HG03039 (cell line): ENCODE measurements around the gene CREBRF.
"Not testable (repeated sequence)": the region's sequence is repeated elsewhere in the genome, so short reads cannot be mapped to it uniquely, and the experiment has no call there.

Experiments used
- ATAC-seq: cut with Tn5 transposase; IDR thresholded peaks from one replicate; pipeline ENCODE4 v1.9.1; 2021; ENCODE audit warnings: mild to moderate bottlenecking, moderate library complexity; ENCODE audit not compliant: unreplicated experiment

The CREBRF gene

GRCh38 chr5:173075970-173076369 lies 19.8 kb downstream of the CREBRF start:
- no peak for ATAC-seq

GRCh38 chr5:173076471-173076870 lies 20.3 kb downstream of the CREBRF start:
- not testable (repeated sequence) for ATAC-seq

GRCh38 chr5:173078878-173079277 lies 22.7 kb downstream of the CREBRF start:
- ATAC-seq: no peak

DNA sequence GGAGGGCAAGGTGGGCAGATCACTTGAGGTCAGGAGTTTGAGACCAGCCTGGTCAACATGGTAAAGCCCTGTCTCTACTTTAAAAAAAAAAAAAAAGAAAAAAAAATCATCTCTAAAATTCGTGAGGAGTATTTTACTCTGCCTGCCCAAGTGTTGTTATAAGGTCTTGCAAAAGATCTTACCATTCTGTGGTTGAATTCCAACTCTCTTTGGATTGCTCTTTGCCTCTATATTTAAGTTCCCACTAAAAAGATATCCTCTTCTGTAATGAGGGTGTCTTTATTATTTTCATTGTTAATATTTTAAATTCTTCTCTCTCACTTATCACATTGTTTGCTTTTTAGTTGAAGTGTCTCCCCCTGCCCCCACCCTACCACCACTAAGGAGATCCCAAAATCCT lies 33.4 kb downstream of the CREBRF start:
- no peak for ATAC-seq

DNA sequence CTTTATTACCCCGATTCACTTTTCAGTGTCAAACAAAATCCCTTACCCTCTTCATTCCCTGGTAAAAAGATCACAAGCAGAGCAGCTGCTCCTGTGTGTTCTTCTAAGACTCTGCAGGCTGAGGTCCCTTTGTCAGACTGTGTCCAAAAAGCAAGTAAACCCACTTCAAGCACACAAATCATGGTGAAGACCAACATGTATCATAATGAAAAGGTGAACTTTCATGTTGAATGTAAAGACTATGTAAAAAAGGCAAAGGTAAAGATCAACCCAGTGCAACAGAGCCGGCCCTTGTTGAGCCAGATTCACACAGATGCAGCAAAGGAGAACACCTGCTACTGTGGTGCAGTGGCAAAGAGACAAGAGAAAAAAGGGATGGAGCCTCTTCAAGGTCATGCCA lies 34.5 kb downstream of the CREBRF start:
- ATAC-seq: no peak

- ATAC-seq: no peak
Measured at GRCh38 chr5:173091981-173092380, 35.8 kb downstream of the CREBRF start.

- ATAC-seq: no peak
Measured at GRCh38 chr5:173093606-173094005, 37.5 kb downstream of the CREBRF start.

- no peak for ATAC-seq
Measured at GRCh38 chr5:173094012-173094661, 38.0 kb downstream of the CREBRF start.

GRCh38 chr5:173098787-173099186 lies 42.6 kb downstream of the CREBRF start:
- no peak for ATAC-seq

GRCh38 chr5:173099461-173099860 lies 43.3 kb downstream of the CREBRF start:
- ATAC-seq: no peak

- no peak for ATAC-seq
Measured at GRCh38 chr5:173101245-173101644, 45.1 kb downstream of the CREBRF start.

DNA sequence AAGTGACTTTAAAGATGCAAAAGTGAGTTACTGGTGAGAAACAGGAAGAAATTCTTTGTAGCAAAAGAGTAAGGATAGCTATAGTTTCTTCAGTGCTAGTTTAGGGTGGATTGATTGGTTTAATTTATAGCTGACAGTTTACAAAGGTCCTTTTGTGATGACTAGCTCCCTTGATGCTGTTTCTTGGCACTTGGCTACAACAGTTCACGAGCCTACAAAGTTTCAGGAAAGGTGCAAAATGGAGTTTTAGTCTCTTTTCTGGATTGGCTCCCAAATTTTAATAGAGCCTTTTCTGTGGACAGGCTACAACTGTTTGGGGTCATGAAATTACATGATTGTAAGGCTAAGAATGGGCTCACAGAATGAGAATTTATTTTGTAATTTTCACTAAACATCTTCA lies 47.3 kb downstream of the CREBRF start:
- ATAC-seq: no peak

- no peak for ATAC-seq
Measured at GRCh38 chr5:173108914-173109313, 52.8 kb downstream of the CREBRF start.

DNA sequence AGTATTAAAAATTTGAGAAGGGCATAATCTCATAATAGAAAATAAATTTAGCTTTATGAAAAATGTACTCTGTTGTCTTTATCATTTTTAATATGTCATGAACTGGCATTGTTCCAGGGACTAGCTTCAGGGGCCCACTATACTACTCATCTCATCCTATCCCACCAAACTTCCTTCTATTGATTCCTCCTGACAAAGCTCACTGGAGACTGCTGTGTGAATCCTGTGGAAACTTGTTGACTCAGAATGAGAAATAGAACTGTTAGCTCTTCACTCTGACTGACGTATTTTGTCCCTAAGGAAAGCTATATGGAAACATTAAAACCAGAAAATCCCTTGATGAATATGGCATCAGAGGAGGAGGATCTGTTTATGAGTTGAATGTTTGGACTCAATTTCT lies 58.4 kb downstream of the CREBRF start:
- ATAC-seq: no peak

DNA sequence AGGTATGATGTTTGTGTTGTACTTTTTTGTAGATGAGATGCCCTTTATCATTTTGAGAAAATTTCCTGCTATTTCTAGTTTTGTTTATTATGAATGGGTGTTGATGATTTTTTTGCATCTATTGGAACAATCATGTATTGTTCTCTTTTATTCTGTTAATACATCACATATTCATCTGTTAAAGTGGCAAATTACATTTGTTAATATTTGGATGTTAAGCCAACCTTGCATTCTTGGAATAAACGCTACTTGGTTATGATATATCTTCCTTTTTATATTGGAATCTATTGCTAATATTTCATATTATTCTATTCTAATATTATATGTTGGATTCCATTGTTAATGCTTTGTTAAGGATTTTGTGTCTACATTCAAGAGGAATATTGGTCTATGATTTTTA lies 63.6 kb downstream of the CREBRF start:
- no peak for ATAC-seq

DNA sequence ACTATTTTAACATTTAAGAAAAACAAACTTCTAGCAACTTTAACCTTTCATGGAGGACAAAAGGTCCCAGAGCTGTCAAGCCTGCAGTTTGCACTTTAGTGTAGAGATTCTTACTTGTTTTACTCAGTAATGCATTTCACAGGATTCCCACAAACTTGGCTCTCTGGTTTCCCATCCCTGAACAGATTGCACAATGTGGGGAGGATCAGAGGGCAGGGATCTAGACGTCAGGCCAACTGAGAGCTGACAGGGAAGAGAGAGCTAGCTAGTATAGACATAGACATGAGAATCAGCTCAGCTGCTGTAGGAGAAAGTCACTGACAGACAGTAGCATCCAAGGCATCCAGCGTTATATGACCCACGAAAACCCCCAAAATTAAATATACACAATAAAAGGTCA lies 67.3 kb downstream of the CREBRF start:
- no peak for ATAC-seq

DNA sequence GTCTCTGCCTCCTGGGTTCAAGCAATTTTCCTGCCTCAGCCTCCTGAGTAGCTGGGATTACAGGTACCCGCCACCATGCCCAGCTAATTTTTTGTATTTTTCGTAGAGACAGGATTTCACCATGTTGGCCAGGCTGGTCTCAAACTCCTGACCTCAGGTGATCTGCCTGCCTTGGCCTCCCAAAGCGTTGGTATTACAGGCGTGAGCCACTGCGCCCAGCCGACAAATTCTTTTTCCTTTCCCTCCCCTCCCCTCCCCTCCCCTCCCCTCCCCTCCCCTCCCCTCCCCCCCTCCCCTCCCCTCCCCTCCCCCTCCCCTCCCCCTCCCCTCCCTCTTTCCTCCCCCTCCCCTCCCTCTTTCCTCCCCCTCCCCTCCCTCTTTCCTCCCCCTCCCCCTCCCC lies 76.0 kb downstream of the CREBRF start:
- not testable (repeated sequence) for ATAC-seq

GRCh38 chr5:173138707-173139106 lies 82.6 kb downstream of the CREBRF start:
- ATAC-seq: no peak

GRCh38 chr5:173139631-173140030 lies 83.5 kb downstream of the CREBRF start:
- no peak for ATAC-seq

GRCh38 chr5:173140769-173141168 lies 84.6 kb downstream of the CREBRF start:
- no peak for ATAC-seq

DNA sequence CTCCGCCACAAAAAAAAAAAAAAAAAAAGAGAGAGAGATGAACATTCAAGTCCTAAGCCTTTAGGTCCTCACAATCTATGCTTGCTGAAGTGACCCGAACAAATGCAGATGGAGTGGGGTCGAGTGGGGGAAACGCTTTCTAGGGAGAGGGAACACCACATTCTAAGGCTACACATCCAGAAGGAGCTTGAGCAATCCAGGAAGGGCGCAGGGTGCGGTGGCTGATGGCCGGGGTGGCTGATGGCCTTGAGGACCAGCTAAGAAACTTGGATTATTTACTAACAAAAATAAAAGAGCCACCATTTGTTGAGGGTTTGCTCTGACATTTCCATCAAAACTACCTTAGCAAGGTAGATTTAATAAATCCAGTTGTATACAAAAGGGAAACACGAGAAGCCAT lies 87.4 kb downstream of the CREBRF start:
- ATAC-seq: no peak

DNA sequence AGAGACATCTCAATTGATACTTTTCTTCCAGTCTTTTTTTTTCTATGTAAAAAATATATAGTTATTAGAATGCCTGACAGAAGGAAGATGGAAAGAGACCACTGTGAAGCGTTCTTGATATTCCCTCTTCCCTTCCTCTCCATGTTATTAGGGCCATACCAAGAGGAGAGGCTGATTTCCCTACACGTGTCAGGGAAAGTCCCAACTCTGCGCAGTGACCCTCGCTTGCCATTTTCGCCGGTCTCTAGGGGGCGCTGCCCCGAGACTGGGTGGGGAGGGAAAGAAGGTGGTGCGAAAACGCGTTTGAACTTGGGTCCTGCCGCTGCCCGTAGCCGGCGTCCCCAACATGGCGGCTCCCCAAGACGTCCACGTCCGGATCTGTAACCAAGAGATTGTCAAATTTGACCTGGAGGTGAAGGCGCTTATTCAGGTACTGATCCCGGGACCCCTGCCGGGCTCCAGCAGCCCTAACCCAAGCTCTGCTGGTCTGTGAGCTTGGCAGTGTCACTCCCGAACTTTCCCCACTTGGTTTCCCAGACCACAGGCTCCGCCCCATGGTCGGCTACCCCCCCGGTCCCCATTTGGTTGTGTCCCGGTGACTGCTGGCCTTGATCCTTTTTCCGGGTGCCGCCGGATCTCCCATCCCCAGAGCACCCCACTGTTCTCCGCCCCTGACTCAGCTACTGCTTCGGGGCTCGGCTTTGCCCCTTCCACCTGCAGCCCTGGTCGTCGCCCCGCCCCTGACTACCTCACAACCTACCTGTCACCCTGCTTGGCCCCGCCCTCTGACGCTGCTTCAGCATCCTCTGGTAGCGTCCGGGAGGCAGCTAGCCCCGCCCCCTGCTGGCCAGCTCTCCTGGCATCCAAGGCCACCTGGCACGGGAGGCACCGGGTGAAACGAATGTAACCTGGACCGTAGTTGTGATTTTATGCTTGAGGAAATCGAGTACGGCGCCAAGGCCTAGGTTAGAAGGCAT lies 88.3 kb downstream of the CREBRF start, which contains the start of gene BNIP1:
TSS of gene BNIP1 (plus strand) at position 332 of the 977 bp plus-strand sequence. CDS start at position 347, 15 bp downstream.
- peak; percentile 91 for ATAC-seq
